Kidney (tissue), 14 donors: ENCODE data around the gene CAMKMT. TPM values are rescaled to one million over a fixed set of nuclear protein-coding genes. Genes with fewer than 3 reads are reported as not detected.

Experiments
- DNase-seq, 5 donors: peaks; one replicate each; pipeline ENCODE4 v3.0.0-alpha.2; 2013 to 2020
- FAIRE-seq: peaks from 2 replicates; lab custom pipeline; 2012; peaks lifted over from hg19 to GRCh38; lab: Jason Lieb, UNC
- H3K27ac ChIP-seq, 2 donors: one replicate each; pipeline ENCODE4 v1.7.0; 2013; ENCODE audit warnings: low read depth in 2 of 2, low read length in 2 of 2, inconsistent platforms in 1 of 2
- H3K27me3 ChIP-seq: one replicate; pipeline ENCODE4 v1.7.1; 2013; ENCODE audit warnings: low read length, inconsistent platforms; ENCODE audit not compliant: control insufficient read depth, insufficient read depth
- H3K36me3 ChIP-seq, 3 donors: one replicate each; pipeline versions ENCODE4 v1.7.0 to v1.7.1; 2013; ENCODE audit warnings: low read length in 3 of 3, control low read depth in 1 of 3, inconsistent platforms in 1 of 3; ENCODE audit not compliant: insufficient read depth in 3 of 3, control insufficient read depth in 2 of 3
- H3K4me1 ChIP-seq, 3 donors: one replicate each; pipeline versions ENCODE4 v1.7.0 to v1.7.1; 2013; ENCODE audit warnings: low read length in 3 of 3, inconsistent platforms in 1 of 3, low read depth in 1 of 3; ENCODE audit not compliant: control insufficient read depth in 2 of 3, insufficient read depth in 2 of 3
- H3K4me3 ChIP-seq, 3 donors: one replicate each; pipeline versions ENCODE4 v1.7.0 to v1.8.1; 2013; ENCODE audit warnings: low read length in 3 of 3, control low read depth in 1 of 3, inconsistent platforms in 1 of 3
- H3K9ac ChIP-seq, 3 donors: one replicate each; pipeline versions ENCODE4 v1.7.0 to v1.7.1; 2013; ENCODE audit warnings: low read length in 3 of 3, control low read depth in 1 of 3, inconsistent platforms in 1 of 3
- H3K9me3 ChIP-seq, 3 donors: one replicate each; pipeline versions ENCODE4 v1.7.0 to v1.7.1; 2013; ENCODE audit warnings: low read length in 3 of 3, control low read depth in 1 of 3, inconsistent platforms in 1 of 3; ENCODE audit not compliant: control insufficient read depth in 2 of 3, insufficient read depth in 1 of 3
- intact Hi-C: fragments of 100-400 bp; cut with DNase I; formaldehyde crosslinking; loops from one replicate; pipeline ENCODE4 v1.11.1; 2022
- polyA plus RNA-seq: library from polyadenylated mRNA; stranded (reverse); fragments of 350-450 nt; fragmentation: Illumina TruSeq; extraction: RNeasy Lipid Tissue Mini Kit (QIAGEN cat#74804); gene quantifications from one replicate; pipeline ENCODE4 v1.2.3, GENCODE V29; 2014; ENCODE audit warnings: low read depth, low replicate concordance; ENCODE audit not compliant: insufficient read depth
- total RNA-seq: library from RNA; stranded (reverse); fragmentation: NEBNext Ultra II Directional; extraction: Animal tissue kit (Norgen Biotek cat#: 25700); gene quantifications from one replicate; pipeline ENCODE4 v1.2.1, GENCODE V29; 2021
- TF ChIP-seq, protein P1 (sequence below): IDR thresholded peaks from 3 replicates; pipeline ENCODE4 v1.5.1; 2012; ENCODE audit warnings: mild to moderate bottlenecking, moderate library complexity, borderline replicate concordance; ENCODE audit not compliant: insufficient read depth; ENCODE audit errors: extremely low read depth
- donor health status: control.
- donor health status: control.
- donor health status: control.
- donor health status: control.
- donor health status: control.
- donor health status: DM: yes; HTN: yes; CAD: no.
- donor health status: Normal renal cell carcinoma (clear cell type).

CAMKMT gene
- total and polyA plus RNA-seq, 2 donors from 2014 or later = 9.9 to 14.5 TPM

DNA sequence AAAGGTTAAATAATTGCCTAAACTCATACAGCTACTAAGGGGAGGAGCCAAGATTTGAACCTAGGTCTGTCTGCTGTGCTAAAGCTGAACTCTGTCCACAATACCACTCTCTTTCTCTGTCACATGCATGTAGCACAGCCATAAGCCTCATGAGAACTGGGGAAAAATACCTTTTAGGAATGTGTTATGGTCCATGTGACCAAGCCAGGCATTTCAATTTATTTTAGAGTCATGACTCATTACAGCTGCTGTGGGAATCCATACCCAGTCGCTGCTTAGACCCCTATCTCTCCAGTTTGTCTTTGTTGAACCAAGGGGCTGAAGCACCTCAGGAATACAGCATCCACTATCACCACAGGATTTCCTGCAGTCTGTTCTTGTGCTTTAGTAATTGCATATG, 379.8 kb downstream of the CAMKMT start:
- intact Hi-C loops = no loop called here
- TF ChIP-seq, protein P1, sequence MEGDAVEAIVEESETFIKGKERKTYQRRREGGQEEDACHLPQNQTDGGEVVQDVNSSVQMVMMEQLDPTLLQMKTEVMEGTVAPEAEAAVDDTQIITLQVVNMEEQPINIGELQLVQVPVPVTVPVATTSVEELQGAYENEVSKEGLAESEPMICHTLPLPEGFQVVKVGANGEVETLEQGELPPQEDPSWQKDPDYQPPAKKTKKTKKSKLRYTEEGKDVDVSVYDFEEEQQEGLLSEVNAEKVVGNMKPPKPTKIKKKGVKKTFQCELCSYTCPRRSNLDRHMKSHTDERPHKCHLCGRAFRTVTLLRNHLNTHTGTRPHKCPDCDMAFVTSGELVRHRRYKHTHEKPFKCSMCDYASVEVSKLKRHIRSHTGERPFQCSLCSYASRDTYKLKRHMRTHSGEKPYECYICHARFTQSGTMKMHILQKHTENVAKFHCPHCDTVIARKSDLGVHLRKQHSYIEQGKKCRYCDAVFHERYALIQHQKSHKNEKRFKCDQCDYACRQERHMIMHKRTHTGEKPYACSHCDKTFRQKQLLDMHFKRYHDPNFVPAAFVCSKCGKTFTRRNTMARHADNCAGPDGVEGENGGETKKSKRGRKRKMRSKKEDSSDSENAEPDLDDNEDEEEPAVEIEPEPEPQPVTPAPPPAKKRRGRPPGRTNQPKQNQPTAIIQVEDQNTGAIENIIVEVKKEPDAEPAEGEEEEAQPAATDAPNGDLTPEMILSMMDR = no peak
- peaks cover 0 to 8% (median 0%) of the 10 kb centered on the region in 3 donors for H3K9me3 ChIP-seq
- no peaks in the 10 kb centered on the region for H3K27me3 ChIP-seq
- H3K9ac ChIP-seq = no peak overlapping the region
- no peak overlapping the region for H3K4me3 ChIP-seq
- H3K27ac ChIP-seq = no peak overlapping the region
- DNase-seq (no peak), FAIRE-seq (no peak)
- H3K36me3 ChIP-seq = no peaks in the 10 kb centered on the region
- H3K4me1 ChIP-seq = peaks cover 0 to 9% (median 3%) of the 10 kb centered on the region in 3 donors

DNA sequence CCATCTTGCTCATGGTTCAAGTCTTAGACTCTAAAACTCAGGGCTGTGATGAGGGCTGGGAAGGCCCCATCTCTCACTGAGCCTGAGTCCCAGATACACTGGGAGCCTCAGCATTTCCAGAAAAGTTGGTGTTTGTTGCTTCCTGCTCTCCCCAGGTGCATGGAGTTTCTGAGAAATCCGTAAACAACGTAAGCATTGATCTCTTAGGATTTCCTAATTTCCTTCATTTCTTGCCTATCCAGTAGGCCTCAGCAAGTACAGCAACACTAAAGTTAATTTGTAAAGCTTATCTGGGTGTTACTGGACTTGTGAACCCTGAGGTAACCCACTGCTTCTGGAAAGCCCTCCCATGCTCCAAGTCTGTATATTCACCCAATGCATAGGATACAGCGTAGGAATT, 380.3 kb downstream of the CAMKMT start:
- TF ChIP-seq, protein P1 = no peak
- H3K27me3 ChIP-seq = no peaks in the 10 kb centered on the region
- peaks cover 0 to 9% (median 3%) of the 10 kb centered on the region in 3 donors for H3K4me1 ChIP-seq
- no peak for FAIRE-seq
- H3K9ac ChIP-seq = no peak overlapping the region
- intact Hi-C loops = no loop called here
- H3K9me3 ChIP-seq = peaks cover 0 to 3% (median 0%) of the 10 kb centered on the region in 3 donors
- no peak overlapping the region for H3K27ac ChIP-seq
- no peaks in the 10 kb centered on the region for H3K36me3 ChIP-seq
- no peak overlapping the region for H3K4me3 ChIP-seq
- DNase-seq = no peak

DNA sequence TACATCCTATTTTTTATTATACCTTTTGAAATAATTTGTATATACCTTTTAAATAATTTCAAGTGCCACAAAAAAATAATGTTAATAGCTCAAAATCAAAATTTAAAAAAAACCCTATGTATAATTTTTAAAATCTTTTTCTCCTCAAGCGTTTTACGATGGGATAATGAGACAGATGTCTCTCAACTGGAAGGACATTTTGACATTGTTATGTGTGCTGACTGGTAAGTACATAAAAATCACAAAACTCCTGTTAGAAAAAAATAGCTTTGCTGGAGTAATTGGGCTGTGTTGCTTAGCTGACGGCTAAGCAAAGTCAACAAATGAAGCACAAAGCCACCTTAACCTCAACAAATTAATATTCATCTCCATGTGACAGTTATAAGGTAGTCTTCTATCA, 381.7 kb downstream of the CAMKMT start:
- Histone ChIP-seq H3K4me3 (no peak overlapping the region), H3K9me3 (no peaks in the 10 kb centered on the region), H3K27ac (no peak overlapping the region), H3K36me3 (no peaks in the 10 kb centered on the region), H3K9ac (no peak overlapping the region), H3K4me1 (peaks cover 0 to 9% (median 3%) of the 10 kb centered on the region in 3 donors), H3K27me3 (no peaks in the 10 kb centered on the region)
- DNase-seq (no peak), FAIRE-seq (no peak)
- intact Hi-C loops = no loop called here
- TF ChIP-seq, protein P1 = no peak
